Measurements from ENCODE around the gene PCBP3. TPM values are rescaled to one million over a fixed set of nuclear protein-coding genes. Genes with fewer than 3 reads are reported as not detected.
"Not testable (repeated sequence)": the region's sequence is repeated elsewhere in the genome, so short reads cannot be mapped to it uniquely, and the experiment has no call there.

Gene PCBP3
- 0.14 TPM in 1 of 2 replicates, not detected in the other for total RNA-seq

- peak; percentile 91 for DNase-seq
Observed at GRCh38 chr21:45643021-45643980, at the start of gene PCBP3. PCBP3 (plus strand) TSS chr21:45643725; CDS start chr21:45850086, 206,361 bp downstream.

GRCh38 chr21:45594721-45595489 is 48.6 kb upstream of the PCBP3 start:
- no peak for DNase-seq

DNA sequence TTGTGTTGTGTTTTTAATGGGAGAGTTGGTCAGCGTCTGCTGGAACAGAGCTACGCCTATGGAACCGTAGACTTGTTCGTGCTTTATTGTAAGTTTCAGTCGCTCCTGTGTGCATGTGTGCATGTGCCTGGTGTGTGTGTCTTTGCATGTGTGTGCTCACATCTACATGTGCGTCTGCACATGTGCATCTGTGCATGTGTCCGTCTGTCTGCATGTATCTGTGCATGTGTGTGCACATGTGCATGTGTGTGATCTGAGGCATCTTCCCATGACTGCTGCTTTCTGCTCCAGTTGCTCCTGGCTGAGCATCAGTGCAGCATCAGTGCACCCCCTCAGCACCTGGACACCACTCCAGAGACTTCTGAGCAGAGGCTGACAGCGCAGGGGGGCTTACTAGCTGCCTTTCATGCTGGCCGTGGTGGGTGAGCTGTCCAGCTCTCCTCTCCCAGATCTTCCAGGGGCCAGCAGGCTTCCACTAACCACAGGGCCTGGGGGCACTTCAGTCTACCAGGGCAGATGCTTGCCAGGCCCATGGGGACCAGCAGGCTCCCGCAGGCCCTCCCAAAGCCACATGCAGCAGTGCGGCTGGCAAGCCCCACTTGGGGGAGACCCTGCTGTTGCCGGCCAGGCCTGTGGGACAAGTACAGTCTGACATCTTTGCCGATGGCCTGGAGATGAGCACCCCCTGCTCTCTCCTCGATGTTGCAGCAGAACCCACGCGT is 47.8 kb upstream of the PCBP3 start:
- DNase-seq: no peak

- peak; percentile 77 for DNase-seq
Observed at GRCh38 chr21:45596704-45597318, 46.7 kb upstream of the PCBP3 start.

GRCh38 chr21:45598109-45598508 is 45.4 kb upstream of the PCBP3 start:
- no peak for DNase-seq

DNA sequence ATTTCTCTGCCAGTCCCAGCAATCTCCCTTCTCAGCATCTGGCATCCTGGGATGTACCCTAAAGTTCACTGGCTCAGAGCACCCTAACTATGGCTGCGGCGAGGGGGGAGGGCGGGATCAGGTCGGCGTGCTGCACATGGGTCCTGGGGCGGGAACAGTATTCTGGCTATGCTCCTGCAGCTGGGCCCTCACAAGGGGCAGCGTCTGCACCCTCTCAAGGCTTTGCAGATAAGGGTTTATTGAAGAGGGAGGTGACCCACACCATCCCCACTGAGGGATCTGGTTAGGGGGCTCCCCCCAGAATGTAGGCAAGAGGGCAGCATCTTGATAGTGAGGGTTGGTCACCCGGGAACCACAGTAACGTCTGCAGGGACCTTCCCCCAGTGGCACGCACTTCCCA is 44.9 kb upstream of the PCBP3 start:
- no peak for DNase-seq

- DNase-seq: no peak
Observed at GRCh38 chr21:45599146-45599581, 44.4 kb upstream of the PCBP3 start.

GRCh38 chr21:45600248-45600647 is 43.3 kb upstream of the PCBP3 start:
- no peak for DNase-seq

GRCh38 chr21:45601551-45601950 is 42.0 kb upstream of the PCBP3 start:
- no peak for DNase-seq

DNA sequence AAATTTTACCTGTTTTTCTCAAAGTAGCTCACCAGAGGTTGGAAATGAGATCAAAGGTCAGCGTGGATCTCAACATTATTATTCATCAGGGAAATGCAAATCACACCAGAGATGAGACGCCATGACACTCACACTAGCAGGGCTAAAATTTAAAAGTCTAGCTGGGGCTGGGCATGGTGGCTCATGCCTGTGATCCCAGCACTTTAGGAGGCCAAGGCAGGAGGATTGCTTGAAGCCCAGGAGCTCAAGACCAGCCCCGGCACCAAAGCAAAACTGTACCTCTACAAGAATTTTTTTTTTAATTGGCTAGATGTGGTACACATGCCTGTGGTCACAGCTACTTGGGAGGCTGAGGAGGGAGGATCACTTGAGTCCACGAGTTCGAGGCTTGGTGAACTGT is 41.4 kb upstream of the PCBP3 start:
- no peak for DNase-seq

GRCh38 chr21:45603481-45603880 is 40.0 kb upstream of the PCBP3 start:
- DNase-seq: no peak

DNA sequence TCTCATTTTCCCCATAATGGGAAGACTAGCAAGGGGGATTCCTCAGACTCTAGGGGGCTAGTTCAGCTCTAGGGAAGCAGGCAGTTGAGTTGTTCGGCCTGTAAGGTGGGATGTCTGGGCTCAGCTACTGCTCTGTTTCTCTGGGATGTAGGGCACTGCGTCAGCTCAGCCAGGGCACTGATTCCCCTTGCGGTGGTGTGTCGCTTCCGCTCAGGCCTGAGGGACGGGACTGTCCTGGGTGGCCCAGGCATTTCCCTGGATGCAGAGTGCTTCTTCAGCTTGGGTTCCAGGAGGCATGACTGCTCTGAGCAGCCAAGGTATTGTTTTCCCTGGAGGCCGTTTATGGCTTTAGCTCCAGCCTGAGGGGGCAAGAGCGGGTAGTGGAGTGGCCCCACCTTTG is 38.8 kb upstream of the PCBP3 start:
- not testable (repeated sequence) for DNase-seq

DNA sequence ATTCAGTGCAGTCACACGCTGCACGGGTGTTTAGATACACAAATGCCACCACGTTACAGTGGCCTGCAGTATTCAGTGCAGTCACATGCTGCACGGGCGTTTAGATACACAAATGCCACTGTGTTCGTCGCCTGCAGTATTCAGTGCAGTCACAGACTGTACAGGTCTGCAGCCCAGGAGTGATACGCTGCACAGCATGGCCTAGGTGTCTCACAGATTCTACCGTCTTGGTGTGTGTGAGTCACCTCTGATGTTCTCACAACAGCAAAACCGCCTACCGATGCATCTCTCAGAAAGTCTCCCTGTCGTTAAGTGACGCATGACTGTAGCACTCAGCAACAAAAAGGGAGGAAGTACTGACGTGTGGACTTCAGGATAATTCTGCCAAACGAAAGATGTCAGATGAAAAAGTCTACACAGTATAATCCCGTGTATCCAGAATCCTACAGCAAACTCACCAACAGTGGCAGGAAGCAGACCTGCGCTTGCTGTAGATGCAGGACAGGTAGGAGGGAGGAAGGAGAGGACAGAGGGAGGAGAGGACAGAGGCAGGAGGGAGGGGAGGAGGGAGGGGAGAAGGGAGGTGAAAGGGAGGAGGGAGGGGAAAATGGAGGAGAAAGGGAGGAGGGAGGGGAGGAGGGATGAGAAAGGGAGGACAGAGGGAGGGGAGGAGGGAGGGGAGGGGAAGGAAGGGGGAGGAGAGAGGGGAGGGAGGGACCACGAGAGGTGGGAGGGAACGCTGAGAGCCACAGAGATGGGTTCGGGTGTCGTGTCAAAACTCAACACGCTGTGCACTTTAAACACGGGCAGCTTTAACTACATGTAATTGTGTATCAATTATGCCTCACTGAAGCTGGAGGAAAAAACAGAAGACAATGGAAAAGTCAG is 36.3 kb upstream of the PCBP3 start:
- peak; percentile 25 for DNase-seq

GRCh38 chr21:45607909-45608295 is 35.6 kb upstream of the PCBP3 start:
- DNase-seq: no peak

GRCh38 chr21:45608747-45609470 is 34.6 kb upstream of the PCBP3 start:
- DNase-seq: not testable (repeated sequence)

DNA sequence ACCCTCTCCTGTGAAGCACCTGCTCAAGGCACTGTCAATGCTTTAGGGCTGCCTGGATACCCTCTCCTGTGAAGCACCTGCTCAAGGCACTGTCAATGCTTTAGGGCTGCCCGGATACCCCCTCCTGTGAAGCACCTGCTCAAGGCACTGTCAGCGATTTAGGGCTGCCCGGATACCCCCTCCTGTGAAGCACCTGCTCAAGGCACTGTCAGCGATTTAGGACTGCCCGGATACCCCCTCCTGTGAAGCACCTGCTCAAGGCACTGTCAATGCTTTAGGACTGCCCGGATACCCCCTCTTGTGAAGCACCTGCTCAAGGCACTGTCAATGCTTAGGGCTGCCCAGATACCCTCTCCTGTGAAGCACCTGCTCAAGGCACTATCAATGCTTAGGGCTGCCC is 33.9 kb upstream of the PCBP3 start:
- DNase-seq: not testable (repeated sequence)

DNA sequence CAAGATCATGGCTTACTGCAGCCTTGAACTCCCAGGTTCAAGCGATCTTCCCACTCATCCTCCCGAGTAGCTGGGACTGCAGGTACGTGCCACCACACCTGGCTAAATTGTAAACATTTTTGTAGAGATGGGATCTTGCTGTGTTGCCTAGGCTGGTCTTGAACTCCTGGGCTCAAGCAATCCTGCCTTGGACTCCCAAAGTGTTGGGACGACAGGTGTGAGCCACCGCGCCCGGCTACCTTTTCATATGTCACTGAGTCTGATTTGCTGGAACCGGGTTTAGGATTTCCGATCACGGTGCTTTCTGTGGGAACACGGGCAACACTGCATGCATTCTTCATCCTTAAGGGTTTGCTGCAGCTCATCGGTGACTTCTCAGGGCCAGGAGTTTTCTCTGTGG is 32.2 kb upstream of the PCBP3 start:
- DNase-seq: no peak

DNA sequence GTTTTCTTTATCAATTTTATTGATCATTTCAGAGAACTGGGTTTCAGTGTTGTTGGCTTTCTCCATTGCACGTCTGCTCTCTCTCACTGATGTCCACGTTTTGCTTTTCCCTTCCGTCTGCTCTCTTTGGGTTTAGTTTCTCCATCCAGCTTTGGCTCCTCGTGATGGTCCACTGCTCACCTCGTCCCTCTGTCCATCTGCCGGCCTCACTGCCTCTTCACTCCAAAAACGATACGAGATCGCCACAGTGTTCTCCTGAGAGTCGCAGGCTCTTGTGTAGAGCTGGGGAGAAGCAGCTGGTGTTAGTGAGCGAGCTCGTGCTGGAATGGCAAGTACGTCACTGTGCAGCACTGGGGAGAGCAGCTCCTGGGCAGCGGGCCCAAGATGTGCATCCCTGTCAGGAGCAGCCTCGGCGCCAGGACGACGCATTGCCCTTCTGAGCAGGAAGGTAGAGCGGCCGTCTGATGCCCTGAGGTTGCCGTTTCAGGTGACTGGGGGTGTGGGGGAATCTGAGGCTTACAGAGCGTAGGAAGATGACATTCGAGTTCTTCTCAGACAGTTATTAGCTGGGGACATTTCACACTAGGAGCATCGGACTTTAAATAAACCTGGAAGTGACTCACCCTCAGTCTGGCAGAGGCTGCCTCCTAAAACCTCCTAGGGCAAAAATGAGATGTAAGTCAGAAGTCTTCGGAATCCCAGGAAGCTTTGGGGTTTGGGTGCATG is 31.4 kb upstream of the PCBP3 start:
- DNase-seq: no peak

- not testable (repeated sequence) for DNase-seq
Observed at GRCh38 chr21:45612665-45613019, 30.9 kb upstream of the PCBP3 start.

- DNase-seq: no peak
Observed at GRCh38 chr21:45613396-45613795, 30.1 kb upstream of the PCBP3 start.
